ENCODE results near the gene PDK1. TPM values are rescaled to one million over a fixed set of nuclear protein-coding genes. Genes with fewer than 3 reads are reported as not detected.
"Not testable (repeated sequence)": the region's sequence is repeated elsewhere in the genome, so short reads cannot be mapped to it uniquely, and the experiment has no call there.

The PDK1 gene
- total RNA-seq, 1 donor from 2014 or later = 65.2 TPM

DNA sequence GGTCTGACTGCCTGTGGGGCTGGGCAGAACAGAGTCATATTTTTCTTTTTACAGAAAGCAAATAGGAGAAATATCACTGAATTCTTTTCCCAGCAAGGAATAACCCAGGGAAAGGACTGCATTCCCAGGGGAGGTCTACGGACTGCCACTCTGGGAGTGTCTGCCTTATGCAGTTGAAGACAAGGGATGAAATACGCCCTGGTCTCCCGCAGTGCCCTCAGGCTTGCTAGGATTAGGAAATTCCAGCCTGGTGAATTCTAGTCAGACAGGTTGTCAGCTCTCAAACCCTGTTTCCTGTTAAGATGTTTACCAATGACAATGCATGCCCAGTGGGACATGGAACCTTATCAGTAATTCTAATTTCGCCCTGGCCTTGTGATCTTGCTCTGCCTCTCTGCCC, 30.3 kb upstream of the PDK1 start:
- H3K9me3 ChIP-seq (ENCODE audit: low read depth) = peaks cover 6% of the 10 kb centered on the region
- Mint-ChIP-seq H3K27ac (no peak overlapping the region), H3K27me3 (ENCODE audit: insufficient read depth, low read depth) (peaks cover 10% of the 10 kb centered on the region), H3K4me1 (no peaks in the 10 kb centered on the region), H3K9me3 (peaks cover 35% of the 10 kb centered on the region), H3K36me3 (peaks cover 3% of the 10 kb centered on the region), H3K4me3 (no peak overlapping the region)
- no peak overlapping the region for H3K9ac ChIP-seq
- TF ChIP-seq EZH2phosphoT487 (IDR thresholded peaks at IDR 0.05) (no peak), EZH2 (IDR thresholded peaks at IDR 0.05) (no peak)
- TF ChIP-seq, protein P1, sequence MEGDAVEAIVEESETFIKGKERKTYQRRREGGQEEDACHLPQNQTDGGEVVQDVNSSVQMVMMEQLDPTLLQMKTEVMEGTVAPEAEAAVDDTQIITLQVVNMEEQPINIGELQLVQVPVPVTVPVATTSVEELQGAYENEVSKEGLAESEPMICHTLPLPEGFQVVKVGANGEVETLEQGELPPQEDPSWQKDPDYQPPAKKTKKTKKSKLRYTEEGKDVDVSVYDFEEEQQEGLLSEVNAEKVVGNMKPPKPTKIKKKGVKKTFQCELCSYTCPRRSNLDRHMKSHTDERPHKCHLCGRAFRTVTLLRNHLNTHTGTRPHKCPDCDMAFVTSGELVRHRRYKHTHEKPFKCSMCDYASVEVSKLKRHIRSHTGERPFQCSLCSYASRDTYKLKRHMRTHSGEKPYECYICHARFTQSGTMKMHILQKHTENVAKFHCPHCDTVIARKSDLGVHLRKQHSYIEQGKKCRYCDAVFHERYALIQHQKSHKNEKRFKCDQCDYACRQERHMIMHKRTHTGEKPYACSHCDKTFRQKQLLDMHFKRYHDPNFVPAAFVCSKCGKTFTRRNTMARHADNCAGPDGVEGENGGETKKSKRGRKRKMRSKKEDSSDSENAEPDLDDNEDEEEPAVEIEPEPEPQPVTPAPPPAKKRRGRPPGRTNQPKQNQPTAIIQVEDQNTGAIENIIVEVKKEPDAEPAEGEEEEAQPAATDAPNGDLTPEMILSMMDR (IDR thresholded peaks at IDR 0.05) = no peak
- H3K36me3 ChIP-seq = no peaks in the 10 kb centered on the region
- no peak overlapping the region for H3K4me3 ChIP-seq
- no peak overlapping the region for H3K27ac ChIP-seq
- H3K4me2 ChIP-seq = no peak overlapping the region
- no peaks in the 10 kb centered on the region for H3K4me1 ChIP-seq
- no peaks in the 10 kb centered on the region for H3K79me2 ChIP-seq (ENCODE audit: low read depth)
- H4K20me1 ChIP-seq (ENCODE audit: low read depth) = no peaks in the 10 kb centered on the region
- no peaks in the 10 kb centered on the region for H3K27me3 ChIP-seq
- DNase-seq (ENCODE audit: low spot score) = peak; percentile 12
- H3F3A ChIP-seq (ENCODE audit: low read depth) = no peaks in the 10 kb centered on the region
- no peak overlapping the region for H2AFZ ChIP-seq (replicated peaks)

DNA sequence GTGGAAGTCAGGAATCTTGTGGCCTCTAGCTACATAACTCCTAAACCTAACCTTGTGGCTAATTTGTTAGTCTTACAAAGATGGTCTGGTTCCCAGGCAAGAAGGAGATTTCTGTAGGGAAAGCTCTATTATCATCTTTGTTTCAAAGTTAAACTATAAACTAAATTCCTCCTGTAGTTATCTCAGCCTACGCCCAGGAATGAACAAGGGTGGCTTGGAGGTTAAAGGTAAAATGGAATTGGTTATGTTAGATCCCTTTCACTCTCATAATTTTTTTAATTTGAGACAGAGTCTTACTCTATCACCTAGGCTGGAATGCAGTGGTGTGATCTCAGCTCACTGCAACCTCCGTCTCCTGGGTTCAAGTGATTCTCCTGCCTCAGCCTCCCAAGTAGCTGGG, 24.6 kb upstream of the PDK1 start:
- Histone ChIP-seq H4K20me1 (ENCODE audit: low read depth) (no peaks in the 10 kb centered on the region), H3K4me3 (no peak overlapping the region), H3K4me2 (no peak overlapping the region), H3K79me2 (ENCODE audit: low read depth) (no peaks in the 10 kb centered on the region), H3F3A (ENCODE audit: low read depth) (peaks cover 29% of the 10 kb centered on the region), H3K36me3 (no peaks in the 10 kb centered on the region), H3K4me1 (peaks cover 15% of the 10 kb centered on the region), H2AFZ (replicated peaks) (no peak overlapping the region), H3K27me3 (no peaks in the 10 kb centered on the region), H3K9ac (no peak overlapping the region), H3K9me3 (ENCODE audit: low read depth) (no peaks in the 10 kb centered on the region), H3K27ac (no peak overlapping the region)
- TF ChIP-seq, protein P1 (IDR thresholded peaks at IDR 0.05) = no peak
- TF ChIP-seq EZH2phosphoT487 (IDR thresholded peaks at IDR 0.05) = no peak
- TF ChIP-seq EZH2 (IDR thresholded peaks at IDR 0.05) = no peak
- Mint-ChIP-seq H3K9me3 (peaks cover 32% of the 10 kb centered on the region), H3K27me3 (ENCODE audit: insufficient read depth, low read depth) (peaks cover 2% of the 10 kb centered on the region), H3K27ac (no peak overlapping the region), H3K36me3 (no peaks in the 10 kb centered on the region), H3K4me1 (no peaks in the 10 kb centered on the region), H3K4me3 (no peak overlapping the region)
- DNase-seq (ENCODE audit: low spot score) = no peak

DNA sequence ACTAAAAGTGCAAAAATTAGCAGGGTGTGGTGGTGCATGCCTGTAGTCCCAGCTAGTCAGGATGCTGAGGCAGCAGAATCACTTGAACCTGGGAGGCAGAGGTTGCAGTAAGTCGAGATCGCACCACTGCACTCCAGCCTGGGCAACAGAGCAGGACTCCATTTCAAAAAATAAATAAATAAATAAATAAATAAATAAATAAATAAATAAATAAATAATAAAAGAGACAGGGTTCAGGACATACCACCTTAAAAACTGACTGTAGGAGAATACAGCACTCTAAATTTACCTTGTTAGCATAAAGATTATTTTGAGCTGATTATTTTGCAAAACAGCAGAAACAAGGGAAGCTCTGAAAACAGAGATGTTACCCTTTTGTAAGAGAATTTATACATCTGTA, 23.4 kb upstream of the PDK1 start:
- Histone ChIP-seq H3K4me1 (peaks cover 15% of the 10 kb centered on the region), H3F3A (ENCODE audit: low read depth) (peaks cover 29% of the 10 kb centered on the region)
- H3K27ac ChIP-seq; H3K36me3 Mint-ChIP-seq; H3K79me2 ChIP-seq (ENCODE audit: low read depth); H3K4me3 Mint-ChIP-seq; H3K4me2 ChIP-seq; DNase-seq (ENCODE audit: low spot score); H2AFZ ChIP-seq (replicated peaks); H3K4me3 ChIP-seq; H3K27me3 ChIP-seq; H3K9ac ChIP-seq; H3K4me1 Mint-ChIP-seq; H3K27ac Mint-ChIP-seq; H3K36me3 ChIP-seq; H3K27me3 Mint-ChIP-seq (ENCODE audit: insufficient read depth, low read depth); H4K20me1 ChIP-seq (ENCODE audit: low read depth); H3K9me3 ChIP-seq (ENCODE audit: low read depth): not testable (repeated sequence)
- peaks cover 30% of the 10 kb centered on the region for H3K9me3 Mint-ChIP-seq

DNA sequence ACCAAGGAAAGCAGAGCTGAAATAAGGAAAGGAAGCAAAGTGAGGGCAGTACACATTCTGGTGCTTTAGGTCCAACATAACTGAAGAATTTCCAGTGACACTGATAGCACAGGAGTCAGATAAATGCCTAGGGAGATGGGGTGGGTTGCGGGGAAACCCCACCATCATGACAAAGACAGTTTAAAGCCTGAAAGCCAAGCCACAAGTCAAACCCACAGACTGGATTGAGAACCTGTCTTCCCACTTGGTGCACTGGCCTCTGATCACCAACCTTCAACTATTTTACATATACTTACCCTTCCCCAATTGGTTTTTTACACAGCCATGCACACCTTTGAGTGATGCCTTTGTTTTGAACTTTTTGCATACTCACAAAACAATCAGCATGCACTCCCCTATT, 22.2 kb upstream of the PDK1 start:
- Histone ChIP-seq H3K79me2 (ENCODE audit: low read depth) (no peaks in the 10 kb centered on the region), H4K20me1 (ENCODE audit: low read depth) (no peaks in the 10 kb centered on the region), H3F3A (ENCODE audit: low read depth) (peaks cover 29% of the 10 kb centered on the region), H3K4me1 (peaks cover 15% of the 10 kb centered on the region), H2AFZ (replicated peaks) (no peak overlapping the region), H3K27ac (no peak overlapping the region), H3K9me3 (ENCODE audit: low read depth) (no peaks in the 10 kb centered on the region), H3K4me2 (no peak overlapping the region), H3K27me3 (no peaks in the 10 kb centered on the region), H3K4me3 (no peak overlapping the region), H3K9ac (no peak overlapping the region), H3K36me3 (no peaks in the 10 kb centered on the region)
- Mint-ChIP-seq H3K27me3 (ENCODE audit: insufficient read depth, low read depth) (peaks cover 2% of the 10 kb centered on the region), H3K4me3 (no peak overlapping the region), H3K27ac (no peak overlapping the region), H3K9me3 (peaks cover 25% of the 10 kb centered on the region), H3K36me3 (no peaks in the 10 kb centered on the region), H3K4me1 (no peaks in the 10 kb centered on the region)
- DNase-seq (ENCODE audit: low spot score) = no peak
- TF ChIP-seq EZH2phosphoT487 (IDR thresholded peaks at IDR 0.05) (no peak), EZH2 (IDR thresholded peaks at IDR 0.05) (no peak)
- TF ChIP-seq, protein P1 (IDR thresholded peaks at IDR 0.05) = no peak
